ENCODE data around the gene ZBTB37. TPM values are rescaled to one million over a fixed set of nuclear protein-coding genes. Genes with fewer than 3 reads are reported as not detected.

ZBTB37 gene
- total RNA-seq, 1 donor from 2014 or later = 7.9 TPM

DNA sequence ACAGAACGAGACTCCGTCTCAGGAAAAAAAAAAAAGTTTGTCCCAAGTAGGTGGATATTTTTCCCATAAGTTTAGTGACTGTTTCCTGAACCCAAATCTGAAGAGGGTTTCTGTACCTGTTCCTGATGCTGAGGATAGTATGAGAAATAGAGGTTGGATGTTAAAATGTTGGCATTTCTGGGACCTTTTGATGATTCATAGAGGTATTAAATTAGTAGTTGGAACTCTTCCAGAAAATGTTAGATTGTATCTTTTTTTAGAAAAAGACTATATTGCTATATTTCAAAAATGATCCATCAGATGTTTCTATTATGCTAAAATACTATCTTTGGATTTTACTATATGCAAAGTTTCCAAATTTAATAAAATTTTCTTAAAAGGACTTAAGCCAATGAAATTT lies 40.6 kb upstream of the ZBTB37 start:
- Histone ChIP-seq H3K27me3 (ENCODE audit: control insufficient read depth, insufficient read depth, low read length) (no peaks in the 10 kb centered on the region), H3K36me3 (ENCODE audit: control insufficient read depth, insufficient read depth, low read length) (no peaks in the 10 kb centered on the region), H3K4me3 (ENCODE audit: low read depth, low read length) (no peak overlapping the region)
- TF ChIP-seq, protein P1, sequence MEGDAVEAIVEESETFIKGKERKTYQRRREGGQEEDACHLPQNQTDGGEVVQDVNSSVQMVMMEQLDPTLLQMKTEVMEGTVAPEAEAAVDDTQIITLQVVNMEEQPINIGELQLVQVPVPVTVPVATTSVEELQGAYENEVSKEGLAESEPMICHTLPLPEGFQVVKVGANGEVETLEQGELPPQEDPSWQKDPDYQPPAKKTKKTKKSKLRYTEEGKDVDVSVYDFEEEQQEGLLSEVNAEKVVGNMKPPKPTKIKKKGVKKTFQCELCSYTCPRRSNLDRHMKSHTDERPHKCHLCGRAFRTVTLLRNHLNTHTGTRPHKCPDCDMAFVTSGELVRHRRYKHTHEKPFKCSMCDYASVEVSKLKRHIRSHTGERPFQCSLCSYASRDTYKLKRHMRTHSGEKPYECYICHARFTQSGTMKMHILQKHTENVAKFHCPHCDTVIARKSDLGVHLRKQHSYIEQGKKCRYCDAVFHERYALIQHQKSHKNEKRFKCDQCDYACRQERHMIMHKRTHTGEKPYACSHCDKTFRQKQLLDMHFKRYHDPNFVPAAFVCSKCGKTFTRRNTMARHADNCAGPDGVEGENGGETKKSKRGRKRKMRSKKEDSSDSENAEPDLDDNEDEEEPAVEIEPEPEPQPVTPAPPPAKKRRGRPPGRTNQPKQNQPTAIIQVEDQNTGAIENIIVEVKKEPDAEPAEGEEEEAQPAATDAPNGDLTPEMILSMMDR (IDR thresholded peaks at IDR 0.05; ENCODE audit: insufficient read depth, low read length, poor library complexity, severe bottlenecking) = no peak
- DNase-seq (ENCODE audit: low read depth) = no peak

DNA sequence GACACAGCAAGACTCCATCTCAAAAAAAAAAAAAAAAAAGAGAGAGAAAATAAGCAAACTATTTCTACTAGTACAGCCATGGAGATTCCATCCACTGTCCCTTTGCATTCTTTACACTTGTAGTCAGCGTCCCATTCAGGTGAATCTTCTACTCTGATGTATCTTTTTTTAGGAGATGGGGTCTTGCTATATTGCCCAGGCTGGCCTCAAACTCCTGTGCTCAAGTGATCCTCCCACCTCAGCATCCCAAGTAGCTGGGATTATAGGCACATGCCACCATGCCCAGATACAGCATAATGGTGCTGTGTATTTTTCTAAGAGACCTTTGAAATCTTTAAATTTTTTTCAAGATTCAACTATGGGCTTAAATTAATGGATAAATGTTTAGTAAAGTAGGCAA lies 35.4 kb upstream of the ZBTB37 start:
- no peak overlapping the region for H3K4me3 ChIP-seq (ENCODE audit: low read depth, low read length)
- no peak for DNase-seq (ENCODE audit: low read depth)
- no peaks in the 10 kb centered on the region for H3K36me3 ChIP-seq (ENCODE audit: control insufficient read depth, insufficient read depth, low read length)
- TF ChIP-seq, protein P1 (IDR thresholded peaks at IDR 0.05; ENCODE audit: insufficient read depth, low read length, poor library complexity, severe bottlenecking) = no peak
- H3K27me3 ChIP-seq (ENCODE audit: control insufficient read depth, insufficient read depth, low read length) = no peaks in the 10 kb centered on the region

DNA sequence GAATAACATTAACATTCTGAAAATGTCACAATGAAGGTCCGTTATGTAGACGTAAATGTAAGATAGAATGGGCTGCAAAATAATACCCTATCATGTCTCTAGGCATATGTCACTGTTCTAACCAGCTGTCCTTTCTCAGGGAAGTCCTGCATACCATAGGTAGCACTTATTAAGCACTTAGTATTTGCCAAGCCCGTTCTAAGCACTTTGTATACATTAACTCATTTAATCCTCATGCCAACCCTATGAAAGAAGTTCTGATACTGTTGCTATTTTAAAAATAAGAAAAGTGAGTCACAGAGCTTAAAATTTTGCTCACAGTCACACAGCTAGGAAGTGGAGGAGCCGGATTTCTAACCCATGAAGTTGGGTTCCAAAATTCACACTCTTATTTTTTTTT lies 16.1 kb upstream of the ZBTB37 start:
- H3K27me3 ChIP-seq (ENCODE audit: control insufficient read depth, insufficient read depth, low read length) = no peaks in the 10 kb centered on the region
- no peak for DNase-seq (ENCODE audit: low read depth)
- no peak overlapping the region for H3K4me3 ChIP-seq (ENCODE audit: low read depth, low read length)
- TF ChIP-seq, protein P1 (IDR thresholded peaks at IDR 0.05; ENCODE audit: insufficient read depth, low read length, poor library complexity, severe bottlenecking) = no peak
- H3K36me3 ChIP-seq (ENCODE audit: control insufficient read depth, insufficient read depth, low read length) = peaks cover 2% of the 10 kb centered on the region

DNA sequence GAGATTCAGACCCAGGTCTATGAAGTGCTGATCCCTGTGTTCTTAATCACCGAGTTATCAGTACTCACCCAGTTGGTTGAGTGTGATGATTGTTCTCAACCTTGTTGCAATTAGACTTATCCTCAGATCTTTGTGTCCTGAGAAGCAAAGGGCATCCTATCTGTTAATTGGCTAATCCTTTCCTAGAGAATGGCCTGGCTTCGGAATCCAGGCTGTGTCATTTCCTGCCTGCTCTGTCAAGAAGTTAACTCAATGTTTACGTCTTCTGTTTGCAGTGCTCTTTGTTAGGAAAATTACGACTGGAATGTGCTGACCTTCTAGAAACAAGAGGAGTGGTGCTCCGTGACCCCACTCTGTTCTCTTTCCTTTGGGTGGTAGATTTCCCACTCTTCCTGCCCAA lies 15.1 kb upstream of the ZBTB37 start:
- peaks cover 2% of the 10 kb centered on the region for H3K36me3 ChIP-seq (ENCODE audit: control insufficient read depth, insufficient read depth, low read length)
- TF ChIP-seq, protein P1 (IDR thresholded peaks at IDR 0.05; ENCODE audit: insufficient read depth, low read length, poor library complexity, severe bottlenecking) = no peak
- H3K27me3 ChIP-seq (ENCODE audit: control insufficient read depth, insufficient read depth, low read length) = no peaks in the 10 kb centered on the region
- no peak for DNase-seq (ENCODE audit: low read depth)
- H3K4me3 ChIP-seq (ENCODE audit: low read depth, low read length) = no peak overlapping the region

DNA sequence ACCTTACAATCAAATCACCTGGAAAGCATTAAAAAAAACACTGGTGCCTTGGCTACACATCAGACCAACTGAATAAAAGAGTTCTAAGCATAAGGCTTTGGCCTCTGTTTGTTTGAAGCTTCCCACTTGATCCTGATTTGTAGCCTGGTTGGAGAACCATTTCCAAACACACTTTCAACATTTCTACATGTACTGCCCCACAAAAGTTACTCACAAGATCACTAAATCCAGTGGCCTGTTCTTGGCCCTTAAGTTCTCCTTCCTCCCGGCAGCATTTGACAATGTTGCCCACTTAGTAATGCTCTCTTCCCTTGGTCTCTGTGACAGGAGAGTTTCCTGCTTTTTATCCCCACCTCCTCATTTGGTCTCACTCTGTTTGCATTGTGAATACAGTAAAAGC lies 12.2 kb upstream of the ZBTB37 start:
- no peak for DNase-seq (ENCODE audit: low read depth)
- peaks cover 2% of the 10 kb centered on the region for H3K36me3 ChIP-seq (ENCODE audit: control insufficient read depth, insufficient read depth, low read length)
- TF ChIP-seq, protein P1 (IDR thresholded peaks at IDR 0.05; ENCODE audit: insufficient read depth, low read length, poor library complexity, severe bottlenecking) = no peak
- H3K27me3 ChIP-seq (ENCODE audit: control insufficient read depth, insufficient read depth, low read length) = no peaks in the 10 kb centered on the region
- H3K4me3 ChIP-seq (ENCODE audit: low read depth, low read length) = no peak overlapping the region

DNA sequence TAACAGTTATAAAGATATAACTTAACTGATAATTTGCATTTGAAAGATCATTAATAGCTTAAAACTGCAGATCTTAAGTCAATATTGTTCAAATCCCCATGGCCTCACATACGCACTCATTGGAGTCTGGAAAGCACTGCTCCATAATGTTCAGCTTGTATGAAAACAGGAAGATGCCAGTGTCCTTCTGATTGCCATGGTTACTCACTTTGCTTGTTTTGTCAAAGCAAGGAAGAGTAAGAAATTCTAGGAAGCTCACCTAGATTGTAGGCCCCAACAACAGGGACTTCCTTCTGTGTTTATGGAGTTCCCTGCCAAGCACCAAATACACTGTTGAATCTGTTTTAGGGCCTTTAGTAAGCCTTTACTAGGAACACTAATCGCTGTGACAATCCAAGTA lies 11.3 kb upstream of the ZBTB37 start:
- TF ChIP-seq, protein P1 (IDR thresholded peaks at IDR 0.05; ENCODE audit: insufficient read depth, low read length, poor library complexity, severe bottlenecking) = no peak
- Histone ChIP-seq H3K36me3 (ENCODE audit: control insufficient read depth, insufficient read depth, low read length) (peaks cover 2% of the 10 kb centered on the region), H3K27me3 (ENCODE audit: control insufficient read depth, insufficient read depth, low read length) (no peaks in the 10 kb centered on the region), H3K4me3 (ENCODE audit: low read depth, low read length) (no peak overlapping the region)
- DNase-seq (ENCODE audit: low read depth) = no peak

Measured in kidney epithelial cell (primary cell).